ENCODE results near the gene SNX17. TPM values are rescaled to one million over a fixed set of nuclear protein-coding genes. Genes with fewer than 3 reads are reported as not detected.

Gene SNX17
- total RNA-seq, 4 donors from 2014 or later, result 71.6 to 115 (median 102) TPM

- TF ChIP-seq CTCF (IDR thresholded peaks at IDR 0.05; ENCODE audit: low read depth), result no peak
These were observed 20.6 kb downstream of the SNX17 start for GRCh38 chr2:27390822-27391679.

GRCh38 chr2:27393225-27393624, 22.8 kb downstream of the SNX17 start:
- TF ChIP-seq CTCF (IDR thresholded peaks at IDR 0.05; ENCODE audit: low read depth), result no peak

- no peak for TF ChIP-seq CTCF (IDR thresholded peaks at IDR 0.05; ENCODE audit: low read depth)
These were observed 28.5 kb downstream of the SNX17 start for GRCh38 chr2:27398962-27399361.

GRCh38 chr2:27400348-27401135, 30.1 kb downstream of the SNX17 start:
- no peak for TF ChIP-seq CTCF (IDR thresholded peaks at IDR 0.05; ENCODE audit: low read depth)

GRCh38 chr2:27407798-27408491, 37.5 kb downstream of the SNX17 start:
- TF ChIP-seq CTCF (IDR thresholded peaks at IDR 0.05; ENCODE audit: low read depth), result no peak

- TF ChIP-seq CTCF (IDR thresholded peaks at IDR 0.05; ENCODE audit: low read depth), result no peak
These were observed 38.3 kb downstream of the SNX17 start for GRCh38 chr2:27408601-27409320.
